Smooth muscle cell (in vitro differentiated cells): Measurements from ENCODE around the gene ZNF608. TPM values are rescaled to one million over a fixed set of nuclear protein-coding genes. Genes with fewer than 3 reads are reported as not detected.

Source experiments
- DNase-seq: peaks from one replicate; lab custom pipeline; 2025; ENCODE audit not compliant: unreplicated experiment; lab: John Stamatoyannopoulos, UW
- H2AFZ ChIP-seq: fragments of 200-600 bp; sonication (generic); 2 replicates; pipeline ENCODE4 v1.6.0; 2016; ENCODE audit warnings: antibody characterized with exemption, low read depth, mild to moderate bottlenecking
- H3F3A ChIP-seq: fragments of 200-600 bp; sonication (generic); 2 replicates; pipeline ENCODE4 v1.6.0; 2017; ENCODE audit warnings: antibody characterized with exemption, low read depth
- H3K27ac ChIP-seq: fragments of 200-600 bp; sonication (generic); 2 replicates; pipeline ENCODE4 v1.5.1; 2016; ENCODE audit warnings: low read depth, mild to moderate bottlenecking
- H3K27me3 ChIP-seq: fragments of 200-600 bp; sonication (generic); 2 replicates; pipeline ENCODE4 v1.6.1; 2016; ENCODE audit warnings: low read depth, mild to moderate bottlenecking
- H3K36me3 ChIP-seq: fragments of 200-600 bp; sonication (generic); 2 replicates; pipeline ENCODE4 v1.5.1; 2016; ENCODE audit warnings: low read depth
- H3K4me1 ChIP-seq: fragments of 200-600 bp; sonication (generic); 2 replicates; pipeline ENCODE4 v1.5.1; 2016; ENCODE audit warnings: low read depth
- H3K4me2 ChIP-seq: fragments of 200-600 bp; sonication (generic); 2 replicates; pipeline ENCODE4 v1.6.0; 2016; ENCODE audit warnings: mild to moderate bottlenecking
- H3K4me3 ChIP-seq: fragments of 200-600 bp; sonication (generic); 2 replicates; pipeline ENCODE4 v1.5.1; 2016; ENCODE audit warnings: mild to moderate bottlenecking
- H3K79me2 ChIP-seq: fragments of 200-600 bp; sonication (generic); 2 replicates; pipeline ENCODE4 v1.6.0; 2016; ENCODE audit warnings: low read depth, mild to moderate bottlenecking
- H3K9ac ChIP-seq: fragments of 200-600 bp; sonication (generic); 2 replicates; pipeline ENCODE4 v1.6.0; 2016; ENCODE audit warnings: low read depth
- H3K9me3 ChIP-seq: fragments of 200-600 bp; sonication (generic); replicated peaks from 2 replicates; pipeline ENCODE4 v1.5.1; 2016; ENCODE audit warnings: low read depth
- H4K20me1 ChIP-seq: fragments of 200-600 bp; sonication (generic); 2 replicates; pipeline ENCODE4 v1.6.0; 2016; ENCODE audit warnings: low read depth
- WGBS: methylation state at CpG from one replicate; pipeline ENCODE4 v1.1.7; 2016; ENCODE audit warnings: low lambda C conversion rate; 5-methylcytosine and 5-hydroxymethylcytosine counted together
- polyA plus RNA-seq: library from polyadenylated mRNA; unstranded; fragments of >200 nt; fragmentation: Nextera tagmentation; extraction: Ambion mirVana; gene quantifications from 2 replicates; pipeline ENCODE4 v1.2.1, GENCODE V29; 2016
- total RNA-seq: library from RNA; depleted of rRNA; stranded (reverse); fragments of >200 nt; gene quantifications from 2 replicates; pipeline ENCODE4 v1.2.3, GENCODE V29; 2014
- TF ChIP-seq, protein P1 (sequence below): fragments of 200-600 bp; sonication (generic); IDR thresholded peaks from 2 replicates; pipeline ENCODE4 v1.5.1; 2017; ENCODE audit warnings: borderline replicate concordance, mild to moderate bottlenecking, antibody characterized with exemption; ENCODE audit not compliant: insufficient read depth, poor library complexity, severe bottlenecking

ZNF608 gene
- total and polyA plus RNA-seq, 2 experiments from 2014 or later: 15.4 to 33.1 TPM

DNA sequence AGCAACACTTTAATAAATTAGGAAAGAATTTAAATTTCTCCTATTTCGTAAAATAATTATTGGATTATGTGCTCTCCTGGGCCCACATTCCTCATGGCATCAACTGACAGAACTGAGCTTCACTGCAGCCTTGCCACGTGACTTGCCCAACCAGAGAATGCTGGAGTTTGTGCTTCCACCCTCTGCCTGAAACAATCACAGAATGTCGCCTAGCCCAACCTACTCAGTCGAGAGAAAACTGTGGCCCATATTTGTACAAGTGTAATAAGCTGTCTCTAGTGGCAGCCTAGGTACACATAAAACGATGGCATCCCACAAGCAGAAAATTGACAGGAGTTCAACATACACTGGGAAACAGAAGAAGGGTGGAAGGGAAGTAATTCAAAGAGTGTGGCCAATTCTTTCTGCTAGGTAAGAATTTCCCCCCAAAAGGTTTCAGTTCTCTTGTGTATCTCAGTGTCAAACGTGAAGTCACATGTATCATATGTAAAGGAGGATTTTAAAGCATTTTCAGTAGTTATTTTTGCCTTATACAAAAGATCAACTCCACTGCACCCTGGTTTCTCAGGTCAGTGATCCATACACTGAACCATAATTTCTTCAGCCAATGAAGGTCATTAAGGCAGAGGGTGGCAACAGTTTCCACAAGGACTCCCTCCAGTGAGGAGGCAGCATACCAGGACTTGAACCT lies 41.7 kb downstream of the ZNF608 start:
- H3K4me1 ChIP-seq: peaks cover 79% of the 10 kb centered on the region
- H3K4me2 ChIP-seq: no peak overlapping the region
- TF ChIP-seq, protein P1, sequence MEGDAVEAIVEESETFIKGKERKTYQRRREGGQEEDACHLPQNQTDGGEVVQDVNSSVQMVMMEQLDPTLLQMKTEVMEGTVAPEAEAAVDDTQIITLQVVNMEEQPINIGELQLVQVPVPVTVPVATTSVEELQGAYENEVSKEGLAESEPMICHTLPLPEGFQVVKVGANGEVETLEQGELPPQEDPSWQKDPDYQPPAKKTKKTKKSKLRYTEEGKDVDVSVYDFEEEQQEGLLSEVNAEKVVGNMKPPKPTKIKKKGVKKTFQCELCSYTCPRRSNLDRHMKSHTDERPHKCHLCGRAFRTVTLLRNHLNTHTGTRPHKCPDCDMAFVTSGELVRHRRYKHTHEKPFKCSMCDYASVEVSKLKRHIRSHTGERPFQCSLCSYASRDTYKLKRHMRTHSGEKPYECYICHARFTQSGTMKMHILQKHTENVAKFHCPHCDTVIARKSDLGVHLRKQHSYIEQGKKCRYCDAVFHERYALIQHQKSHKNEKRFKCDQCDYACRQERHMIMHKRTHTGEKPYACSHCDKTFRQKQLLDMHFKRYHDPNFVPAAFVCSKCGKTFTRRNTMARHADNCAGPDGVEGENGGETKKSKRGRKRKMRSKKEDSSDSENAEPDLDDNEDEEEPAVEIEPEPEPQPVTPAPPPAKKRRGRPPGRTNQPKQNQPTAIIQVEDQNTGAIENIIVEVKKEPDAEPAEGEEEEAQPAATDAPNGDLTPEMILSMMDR: no peak
- no peaks in the 10 kb centered on the region for H3K9me3 ChIP-seq
- peaks cover 98% of the 10 kb centered on the region for H4K20me1 ChIP-seq
- no peaks in the 10 kb centered on the region for H3K36me3 ChIP-seq
- peaks cover 80% of the 10 kb centered on the region for H3K79me2 ChIP-seq
- WGBS: 93% methylated on average over 6 of the region's 6 CpGs
- no peak for DNase-seq
- no peak overlapping the region for H3K27ac ChIP-seq
- H2AFZ ChIP-seq: no peak overlapping the region
- no peak overlapping the region for H3K9ac ChIP-seq
- H3K4me3 ChIP-seq: no peak overlapping the region
- H3K27me3 ChIP-seq: no peaks in the 10 kb centered on the region
- peaks cover 5% of the 10 kb centered on the region for H3F3A ChIP-seq

DNA sequence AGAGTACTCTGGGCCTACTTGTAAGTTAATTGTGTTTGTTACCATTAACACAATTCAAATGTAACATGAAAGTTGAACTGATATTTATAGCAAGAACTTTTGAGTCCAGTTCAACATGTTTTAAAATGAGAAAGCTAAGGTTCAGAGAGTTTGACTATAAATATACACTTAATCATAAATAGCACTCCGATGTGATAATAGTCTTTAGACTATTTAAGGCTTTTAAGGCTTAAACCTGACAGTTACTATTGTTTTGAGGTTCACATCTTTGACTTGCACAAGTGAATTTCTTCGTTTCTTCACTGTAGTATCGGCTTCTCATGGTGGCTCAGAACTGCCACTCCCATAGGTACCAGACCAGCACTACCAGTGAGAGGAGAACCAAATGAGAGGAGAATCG lies 42.4 kb downstream of the ZNF608 start:
- no peaks in the 10 kb centered on the region for H3K36me3 ChIP-seq
- no peaks in the 10 kb centered on the region for H3K27me3 ChIP-seq
- H3K9me3 ChIP-seq: no peaks in the 10 kb centered on the region
- peaks cover 98% of the 10 kb centered on the region for H4K20me1 ChIP-seq
- no peak overlapping the region for H3K27ac ChIP-seq
- no peak overlapping the region for H3K4me2 ChIP-seq
- no peak overlapping the region for H3K4me3 ChIP-seq
- no peak overlapping the region for H3K9ac ChIP-seq
- H3K79me2 ChIP-seq: peaks cover 76% of the 10 kb centered on the region
- WGBS: 93% methylated on average over 4 of the region's 4 CpGs
- peaks cover 6% of the 10 kb centered on the region for H3F3A ChIP-seq
- H2AFZ ChIP-seq: no peak overlapping the region
- TF ChIP-seq, protein P1: no peak
- no peak for DNase-seq
- H3K4me1 ChIP-seq: peaks cover 79% of the 10 kb centered on the region

DNA sequence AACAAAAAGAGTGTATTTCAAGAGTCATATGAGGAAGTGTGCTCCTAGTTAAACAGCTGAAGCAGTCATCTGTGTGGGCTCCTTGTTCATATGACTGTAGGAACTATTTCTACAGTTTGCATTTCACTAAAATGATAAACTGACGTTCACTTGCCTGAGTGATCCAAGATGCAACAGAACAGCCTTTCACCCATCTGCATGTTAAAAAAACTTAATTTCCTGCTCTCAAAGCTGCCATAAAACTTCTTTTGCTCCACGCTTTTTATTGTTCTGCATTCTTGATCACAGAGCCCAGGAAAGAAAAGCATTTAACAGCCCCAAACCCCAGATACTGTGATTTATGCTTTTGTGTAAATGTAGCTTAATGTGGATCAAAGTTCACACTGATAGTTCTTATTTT lies 43.9 kb downstream of the ZNF608 start:
- peaks cover 13% of the 10 kb centered on the region for H3F3A ChIP-seq
- no peaks in the 10 kb centered on the region for H3K27me3 ChIP-seq
- DNase-seq: no peak
- H3K4me3 ChIP-seq: no peak overlapping the region
- no peak overlapping the region for H3K9ac ChIP-seq
- peaks cover 71% of the 10 kb centered on the region for H3K79me2 ChIP-seq
- no peaks in the 10 kb centered on the region for H3K9me3 ChIP-seq
- WGBS: 49% methylated on average over 2 of the region's 2 CpGs
- H3K36me3 ChIP-seq: no peaks in the 10 kb centered on the region
- peaks cover 100% of the 10 kb centered on the region for H4K20me1 ChIP-seq
- peaks cover 76% of the 10 kb centered on the region for H3K4me1 ChIP-seq
- no peak overlapping the region for H3K4me2 ChIP-seq
- H3K27ac ChIP-seq: no peak overlapping the region
- H2AFZ ChIP-seq: no peak overlapping the region
- TF ChIP-seq, protein P1: no peak

DNA sequence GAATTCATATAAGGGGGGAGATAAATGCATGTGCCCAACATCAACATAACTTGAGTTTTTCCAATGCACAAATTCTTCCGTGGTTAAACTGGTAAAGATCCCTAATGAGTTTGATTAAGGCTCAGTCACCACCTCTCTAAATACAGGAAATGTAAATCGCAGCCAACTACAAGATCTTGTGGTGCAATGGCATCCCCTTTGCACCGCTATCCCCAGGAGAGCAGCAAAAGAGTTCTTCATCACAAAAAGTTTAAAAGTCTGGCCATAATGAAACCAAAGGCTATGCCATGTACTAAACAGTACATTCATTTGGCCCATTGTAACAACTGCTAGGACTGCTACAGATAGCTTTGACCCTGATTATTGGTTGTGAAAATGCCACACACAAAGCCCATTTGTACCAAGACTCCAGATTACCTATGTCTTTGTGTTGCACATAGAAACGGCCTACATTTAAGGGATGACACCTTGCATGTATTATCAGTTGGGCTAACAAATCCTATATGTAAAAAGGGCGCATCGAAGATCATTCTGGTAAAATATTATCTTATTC lies 44.5 kb downstream of the ZNF608 start:
- no peaks in the 10 kb centered on the region for H3K27me3 ChIP-seq
- H3K27ac ChIP-seq: no peak overlapping the region
- WGBS: 81% methylated on average over 6 of the region's 6 CpGs
- no peak overlapping the region for H3K4me3 ChIP-seq
- H3K79me2 ChIP-seq: peaks cover 68% of the 10 kb centered on the region
- no peak overlapping the region for H3K9ac ChIP-seq
- no peak overlapping the region for H3K4me2 ChIP-seq
- H3F3A ChIP-seq: peaks cover 13% of the 10 kb centered on the region
- no peaks in the 10 kb centered on the region for H3K9me3 ChIP-seq
- no peaks in the 10 kb centered on the region for H3K36me3 ChIP-seq
- DNase-seq: no peak
- H2AFZ ChIP-seq: no peak overlapping the region
- H4K20me1 ChIP-seq: peaks cover 100% of the 10 kb centered on the region
- TF ChIP-seq, protein P1: no peak
- H3K4me1 ChIP-seq: peaks cover 70% of the 10 kb centered on the region
